Ectodermal cell (in vitro differentiated cells): ENCODE results near the gene DCLK2.

ENCODE experiments used
- H3K27ac ChIP-seq: 2 replicates; pipeline ENCODE4 v1.7.0; 2013; ENCODE audit warnings: mild to moderate bottlenecking, low read depth, low read length; ENCODE audit not compliant: insufficient read depth, poor library complexity, severe bottlenecking
- H3K27me3 ChIP-seq: 2 replicates; pipeline ENCODE4 v1.7.0; 2013; ENCODE audit warnings: mild to moderate bottlenecking, low read length; ENCODE audit not compliant: insufficient read depth, control insufficient read depth, poor library complexity, severe bottlenecking
- H3K36me3 ChIP-seq: one replicate; pipeline ENCODE4 v1.7.0; 2013; ENCODE audit warnings: low read length; ENCODE audit not compliant: control insufficient read depth, insufficient read depth
- H3K4me1 ChIP-seq: one replicate; pipeline ENCODE4 v1.7.0; 2013; ENCODE audit warnings: low read length; ENCODE audit not compliant: control insufficient read depth, insufficient read depth
- H3K4me3 ChIP-seq: 2 replicates; pipeline ENCODE4 v1.7.0; 2013; ENCODE audit warnings: low read depth, low read length, control low read depth; ENCODE audit not compliant: insufficient read depth
- H3K9me3 ChIP-seq: 2 replicates; pipeline ENCODE4 v1.7.0; 2013; ENCODE audit warnings: mild to moderate bottlenecking, low read length, moderate library complexity; ENCODE audit not compliant: control insufficient read depth
- WGBS, 2 experiments: methylation state at CpG; one replicate each; pipeline ENCODE4 v1.1.7; 2013; ENCODE audit warnings: missing lambda C conversion rate in 2 of 2; 5-methylcytosine and 5-hydroxymethylcytosine counted together

Gene DCLK2

DNA sequence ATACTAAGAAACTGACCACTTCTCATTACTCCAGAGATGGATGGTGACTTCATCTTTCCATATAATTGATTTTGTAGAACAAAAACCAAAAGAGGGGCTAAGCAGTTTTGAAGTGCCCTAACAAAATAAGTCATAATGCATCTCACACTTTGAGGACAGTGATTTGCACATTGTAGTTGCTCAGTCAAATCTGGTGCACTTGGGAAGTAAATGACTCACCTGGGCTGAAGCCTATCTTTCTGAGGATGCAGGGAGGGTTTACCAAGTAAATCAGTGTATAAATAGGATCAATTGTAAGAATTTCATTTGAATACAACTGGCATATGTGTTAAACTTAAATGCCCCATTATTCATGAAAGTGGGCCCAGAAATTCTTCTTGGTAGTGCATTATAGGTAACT, 134.2 kb downstream of the DCLK2 start:
- Histone ChIP-seq H3K27me3 (no peaks in the 10 kb centered on the region), H3K4me3 (no peak overlapping the region), H3K4me1 (peaks cover 4% of the 10 kb centered on the region), H3K36me3 (no peaks in the 10 kb centered on the region), H3K27ac (no peak overlapping the region), H3K9me3 (no peaks in the 10 kb centered on the region)

DNA sequence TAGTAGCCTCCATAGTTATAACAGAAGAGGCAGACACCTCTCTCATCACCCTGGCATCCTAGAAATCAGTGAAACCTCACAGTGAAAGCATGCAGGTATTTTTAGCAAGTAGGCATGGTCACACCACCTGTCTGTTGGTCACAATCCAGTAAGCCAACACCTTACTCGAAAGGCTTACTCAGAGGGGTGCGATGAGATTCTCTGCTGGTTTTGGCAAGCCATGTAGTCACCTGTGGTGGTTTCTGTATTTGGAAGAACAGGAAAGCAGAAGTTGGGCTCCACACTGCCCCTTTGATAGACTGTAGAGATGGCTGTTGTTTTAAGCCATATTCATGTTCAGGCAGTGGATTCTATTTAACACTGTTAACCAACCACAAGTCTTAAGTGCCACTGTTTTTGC, 134.7 kb downstream of the DCLK2 start:
- Histone ChIP-seq H3K27me3 (no peaks in the 10 kb centered on the region), H3K4me1 (peaks cover 4% of the 10 kb centered on the region), H3K9me3 (no peaks in the 10 kb centered on the region), H3K36me3 (no peaks in the 10 kb centered on the region), H3K27ac (no peak overlapping the region), H3K4me3 (no peak overlapping the region)
- WGBS, 2 experiments, result 95 to 97% methylated on average over 2 of the region's 2 CpGs

DNA sequence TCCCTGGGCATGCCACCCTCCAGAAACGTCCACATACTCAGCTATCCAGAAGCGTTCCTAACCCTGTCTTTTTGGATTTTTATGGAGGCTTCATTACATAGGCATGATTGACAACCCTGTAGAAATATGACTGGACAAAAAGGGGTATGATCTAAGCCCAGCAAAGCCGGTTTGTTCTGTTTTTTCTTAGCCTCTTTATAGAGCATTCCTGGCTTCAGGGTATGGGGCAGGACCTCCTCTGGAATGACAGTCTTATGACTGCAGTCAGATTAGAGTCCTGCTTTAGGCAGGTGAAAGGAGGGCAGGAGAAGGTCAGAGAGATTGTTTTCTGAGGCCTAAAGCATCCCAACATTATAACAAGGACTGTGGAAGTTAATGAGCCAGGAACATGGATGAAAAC, 137.4 kb downstream of the DCLK2 start:
- Histone ChIP-seq H3K27ac (no peak overlapping the region), H3K9me3 (no peaks in the 10 kb centered on the region), H3K4me3 (no peak overlapping the region), H3K4me1 (peaks cover 4% of the 10 kb centered on the region), H3K36me3 (no peaks in the 10 kb centered on the region), H3K27me3 (no peaks in the 10 kb centered on the region)
- 92 to 94% methylated on average over 3 of the region's 3 CpGs for WGBS, 2 experiments

DNA sequence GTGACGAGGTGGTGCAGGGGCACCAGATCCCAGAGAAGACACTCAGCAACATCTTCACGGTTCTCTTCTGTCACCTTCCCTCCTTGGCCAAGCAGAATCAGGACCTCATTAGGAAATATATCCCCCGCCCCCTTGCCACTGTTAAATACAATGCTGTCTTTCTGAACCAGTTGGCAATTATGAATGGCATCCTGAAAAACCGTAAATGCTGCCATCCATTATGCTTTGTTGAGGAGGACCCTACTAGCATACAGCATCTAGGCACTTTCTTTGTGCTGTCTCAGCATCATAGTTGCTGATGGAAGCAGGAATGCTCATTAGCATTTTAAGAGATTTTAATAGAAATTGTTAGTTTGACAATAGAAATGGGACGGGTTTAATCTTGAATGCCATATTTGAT, 138.5 kb downstream of the DCLK2 start:
- H3K27ac ChIP-seq, result no peak overlapping the region

DNA sequence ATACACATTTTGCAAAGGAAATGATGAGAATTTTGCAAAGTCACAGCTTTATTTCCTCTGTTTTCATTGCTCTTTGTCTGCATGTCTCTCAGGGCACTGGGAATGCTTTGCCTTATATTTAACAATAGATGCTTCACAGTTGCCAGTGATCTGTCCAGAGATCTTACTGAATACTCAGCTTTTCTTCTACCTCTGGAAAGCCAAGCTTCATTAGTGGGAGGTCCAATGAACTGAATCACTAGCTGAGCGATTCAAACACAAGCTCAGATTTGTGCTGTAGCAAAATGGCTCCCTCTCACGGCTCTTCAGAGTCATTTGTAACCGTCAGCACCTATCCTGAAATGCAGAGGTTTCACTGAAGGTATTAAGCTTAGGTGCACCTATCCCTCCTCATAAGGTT, 138.9 kb downstream of the DCLK2 start:
- Histone ChIP-seq H3K27me3 (no peaks in the 10 kb centered on the region), H3K4me3 (no peak overlapping the region), H3K27ac (no peak overlapping the region), H3K9me3 (no peaks in the 10 kb centered on the region), H3K4me1 (peaks cover 4% of the 10 kb centered on the region), H3K36me3 (no peaks in the 10 kb centered on the region)
- WGBS, 2 experiments, result 49 to 51% methylated on average over 3 of the region's 3 CpGs

More for the DNA sequence above, 138.5 kb downstream of the DCLK2 start:
- WGBS, 2 experiments, result 83 to 92% methylated on average over 5 of the region's 5 CpGs
- no peaks in the 10 kb centered on the region for H3K27me3 ChIP-seq
- H3K36me3 ChIP-seq, result no peaks in the 10 kb centered on the region
- H3K9me3 ChIP-seq, result no peaks in the 10 kb centered on the region
- peaks cover 4% of the 10 kb centered on the region for H3K4me1 ChIP-seq
- no peak overlapping the region for H3K4me3 ChIP-seq

DNA sequence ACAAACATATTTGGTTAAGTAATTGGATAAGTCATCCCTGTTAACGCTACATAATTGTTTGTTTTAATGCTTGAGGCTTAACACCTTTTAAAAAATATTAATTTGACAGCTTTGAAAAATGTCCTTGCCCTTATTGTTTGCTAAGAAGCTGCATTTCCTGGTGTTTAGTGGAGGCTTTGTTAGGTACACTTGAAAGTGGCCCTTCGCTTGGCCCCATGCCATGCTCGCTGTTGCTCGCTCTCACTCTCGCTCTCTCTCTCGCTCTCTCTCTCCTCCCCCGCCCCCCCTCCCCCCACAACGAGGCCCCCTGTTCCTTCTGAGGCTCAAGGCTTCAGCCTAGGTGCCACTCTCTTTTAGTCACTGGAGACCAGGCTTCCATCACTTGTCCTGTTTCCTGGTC, 139.6 kb downstream of the DCLK2 start:
- Histone ChIP-seq H3K27ac (no peak overlapping the region), H3K27me3 (no peaks in the 10 kb centered on the region), H3K36me3 (no peaks in the 10 kb centered on the region), H3K9me3 (no peaks in the 10 kb centered on the region), H3K4me3 (no peak overlapping the region), H3K4me1 (peaks cover 4% of the 10 kb centered on the region)
- WGBS, 2 experiments, result 80 to 97% methylated on average over 5 to 7 of the region's 8 CpGs

DNA sequence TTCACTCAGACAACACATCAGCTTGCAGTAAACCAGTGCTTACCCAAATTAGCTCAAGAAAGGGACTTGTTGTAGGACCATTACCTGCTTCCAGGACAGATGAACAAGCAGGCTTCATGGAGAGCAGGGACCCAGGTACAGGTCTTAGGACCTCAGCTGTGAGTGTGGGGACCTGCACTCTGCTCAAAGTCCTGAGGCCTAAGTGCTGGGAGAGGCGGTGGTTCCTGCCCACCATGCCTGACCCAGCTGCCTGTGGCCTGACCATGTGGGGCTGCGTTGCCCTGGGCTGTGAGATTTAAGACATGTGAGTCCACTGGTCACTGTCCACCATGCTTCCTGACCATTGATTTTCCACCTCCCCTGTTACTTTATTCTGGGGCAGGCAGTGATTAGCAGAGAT, 140.2 kb downstream of the DCLK2 start:
- H3K4me3 ChIP-seq, result no peak overlapping the region
- H3K27ac ChIP-seq, result no peak overlapping the region

DNA sequence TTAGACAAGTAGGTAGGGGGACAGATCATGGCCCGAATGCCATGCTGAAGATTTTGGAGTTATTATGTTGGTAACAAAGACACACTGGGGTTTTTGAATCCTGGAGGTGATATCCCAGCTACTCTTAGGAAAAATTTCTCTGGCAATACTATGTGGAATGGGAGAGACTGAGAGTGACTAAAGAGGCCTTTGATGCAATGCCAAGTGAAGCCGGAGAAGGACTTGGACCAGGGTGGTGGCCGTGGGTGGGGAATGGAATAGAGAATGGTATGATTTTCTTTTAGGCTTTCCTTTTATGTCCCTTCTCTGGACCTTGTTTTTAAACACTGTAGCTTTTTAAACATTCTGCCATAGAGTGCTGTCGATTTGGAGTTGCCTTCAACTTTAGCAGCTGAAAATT, 141.6 kb downstream of the DCLK2 start:
- Histone ChIP-seq H3K4me1 (peaks cover 8% of the 10 kb centered on the region), H3K9me3 (no peaks in the 10 kb centered on the region), H3K27me3 (no peaks in the 10 kb centered on the region), H3K4me3 (no peak overlapping the region), H3K27ac (no peak overlapping the region), H3K36me3 (no peaks in the 10 kb centered on the region)
- WGBS, 2 experiments, result 91 to 92% methylated on average over 4 of the region's 4 CpGs

More for the DNA sequence above, 140.2 kb downstream of the DCLK2 start:
- H3K9me3 ChIP-seq, result no peaks in the 10 kb centered on the region
- no peaks in the 10 kb centered on the region for H3K27me3 ChIP-seq
- peaks cover 4% of the 10 kb centered on the region for H3K4me1 ChIP-seq
- 92 to 94% methylated on average over 2 of the region's 2 CpGs for WGBS, 2 experiments
- no peaks in the 10 kb centered on the region for H3K36me3 ChIP-seq

DNA sequence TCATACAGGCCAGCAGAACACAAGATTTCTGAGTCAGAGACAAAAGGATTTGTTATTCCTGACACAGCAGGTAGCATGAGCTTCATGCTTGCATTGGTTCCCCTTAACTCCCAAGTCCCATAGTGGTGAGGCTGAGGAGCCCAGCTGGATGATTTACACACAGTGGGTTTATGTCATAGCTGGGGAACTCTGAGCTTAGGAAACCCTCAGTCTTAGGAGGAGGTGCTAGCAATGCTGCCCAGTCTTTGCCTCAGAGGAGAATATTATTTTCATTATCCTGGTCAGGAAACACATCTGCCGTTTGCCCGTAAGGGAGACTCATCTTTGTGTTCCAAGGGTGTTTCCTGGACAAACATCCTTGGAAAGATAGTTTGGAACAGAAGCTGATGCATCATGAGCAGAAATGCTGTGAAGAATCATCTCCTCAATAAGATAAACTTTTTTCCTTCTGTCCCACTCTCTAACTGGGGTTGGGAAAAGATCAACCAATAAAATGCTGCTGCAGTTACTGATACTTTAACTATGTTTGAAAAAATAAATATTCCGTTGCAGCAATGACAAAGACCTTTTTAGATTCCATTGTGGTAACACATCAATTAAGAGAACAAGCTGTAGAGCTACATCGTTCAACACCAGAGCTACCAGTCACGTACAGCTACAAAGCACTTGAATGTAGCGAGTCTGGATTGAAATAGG, 146.8 kb downstream of the DCLK2 start:
- Histone ChIP-seq H3K4me3 (no peak overlapping the region), H3K9me3 (no peaks in the 10 kb centered on the region), H3K27me3 (no peaks in the 10 kb centered on the region), H3K27ac (no peak overlapping the region), H3K4me1 (peaks cover 8% of the 10 kb centered on the region), H3K36me3 (no peaks in the 10 kb centered on the region)
- 94 to 95% methylated on average over 5 of the region's 6 CpGs for WGBS, 2 experiments

DNA sequence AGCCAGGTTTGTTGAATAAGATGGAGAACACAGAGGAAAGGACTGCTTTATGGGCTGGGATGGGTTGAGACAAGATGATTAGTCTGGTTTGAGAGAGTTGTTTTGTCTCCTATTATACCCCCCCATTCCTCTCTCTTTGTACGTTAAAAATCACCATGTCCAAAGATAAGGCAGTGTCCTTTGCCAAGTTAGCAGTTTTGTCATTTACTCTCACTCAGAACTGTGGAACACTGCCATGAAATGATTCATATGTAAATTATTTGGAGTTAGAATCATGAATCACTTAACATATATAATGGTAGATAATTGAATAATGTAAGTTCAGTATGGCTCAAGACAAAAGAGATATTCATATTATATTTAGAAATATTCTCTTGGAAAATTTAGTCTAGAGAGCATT, 151.3 kb downstream of the DCLK2 start:
- Histone ChIP-seq H3K27ac (no peak overlapping the region), H3K4me1 (peaks cover 7% of the 10 kb centered on the region), H3K36me3 (no peaks in the 10 kb centered on the region), H3K27me3 (no peaks in the 10 kb centered on the region), H3K9me3 (no peaks in the 10 kb centered on the region), H3K4me3 (no peak overlapping the region)
- 80% methylated on average over 1 of the region's 1 CpG; no CpG with 5 or more reads in 1 of the 2 experiments for WGBS, 2 experiments

DNA sequence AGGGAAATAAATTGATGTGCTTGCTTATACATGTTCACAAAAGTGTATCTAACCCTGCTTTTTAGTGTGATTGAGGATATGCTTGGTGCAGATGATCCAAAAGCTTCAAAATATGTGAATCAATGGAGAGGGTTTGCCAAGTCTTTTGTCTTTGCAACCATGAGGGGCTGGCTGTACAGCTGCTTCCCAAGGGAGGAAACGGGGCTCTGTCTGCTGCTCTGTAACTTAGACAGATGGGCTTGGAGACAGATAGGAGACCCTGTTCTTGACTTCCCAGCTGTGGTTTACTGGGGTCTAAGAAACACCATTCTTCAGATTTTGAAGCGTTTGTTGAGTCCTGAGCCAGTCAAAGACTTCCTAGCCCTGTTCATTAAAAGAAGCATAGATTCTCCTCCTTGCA, 152.3 kb downstream of the DCLK2 start:
- H3K27me3 ChIP-seq, result no peaks in the 10 kb centered on the region
- WGBS, 2 experiments, result 82 to 90% methylated on average over 2 of the region's 2 CpGs
- no peaks in the 10 kb centered on the region for H3K36me3 ChIP-seq
- no peak overlapping the region for H3K4me3 ChIP-seq
- peaks cover under 1% of the 10 kb centered on the region for H3K4me1 ChIP-seq
- H3K27ac ChIP-seq, result no peak overlapping the region
- H3K9me3 ChIP-seq, result no peaks in the 10 kb centered on the region
